HL-60 (cell line): ENCODE results near the gene SNX9.

Experiments used
- DNase-seq, 2 experiments: peaks; one replicate each; pipeline ENCODE4 v3.0.0-alpha.2; 2010 to 2020; ENCODE audit warnings: low read depth in 1 of 2, low spot score in 1 of 2
- H3K27ac ChIP-seq: fragments of 250-450 bp; sonication (Bioruptor Pico); replicated peaks from 2 replicates; pipeline ENCODE4 v1.5.1; 2020; ENCODE audit warnings: mild to moderate bottlenecking, moderate library complexity
- H3K27me3 ChIP-seq: fragments of 250-450 bp; sonication (Bioruptor Pico); 2 replicates; pipeline ENCODE4 v1.5.1; 2021; ENCODE audit warnings: mild to moderate bottlenecking, moderate library complexity; ENCODE audit not compliant: insufficient read depth, poor library complexity, severe bottlenecking
- H3K4me3 ChIP-seq: replicated peaks from 2 replicates; pipeline ENCODE4 v1.5.1; 2011; ENCODE audit warnings: mild to moderate bottlenecking, control low read depth, low read length; ENCODE audit not compliant: insufficient read depth
- GABPA ChIP-seq: IDR thresholded peaks from 2 replicates; pipeline ENCODE4 v1.6.1; 2012; ENCODE audit warnings: low read depth
- POLR2AphosphoS5 ChIP-seq: IDR thresholded peaks from 2 replicates; pipeline ENCODE4 v1.6.1; 2012; ENCODE audit warnings: low read depth
- SPI1 ChIP-seq: IDR thresholded peaks from 2 replicates; pipeline ENCODE4 v1.6.1; 2012; ENCODE audit warnings: low read depth, mild to moderate bottlenecking, borderline replicate concordance
- TF ChIP-seq, protein P1 (sequence below): IDR thresholded peaks from one replicate; pipeline ENCODE4 v1.5.1; 2011; ENCODE audit warnings: low read length, control low read depth, inconsistent platforms; ENCODE audit not compliant: insufficient read depth
- TF ChIP-seq, protein P2 (sequence below): IDR thresholded peaks from 2 replicates; pipeline ENCODE4 v1.6.1; 2012; ENCODE audit warnings: low read depth; ENCODE audit not compliant: insufficient replicate concordance

Gene SNX9

DNA sequence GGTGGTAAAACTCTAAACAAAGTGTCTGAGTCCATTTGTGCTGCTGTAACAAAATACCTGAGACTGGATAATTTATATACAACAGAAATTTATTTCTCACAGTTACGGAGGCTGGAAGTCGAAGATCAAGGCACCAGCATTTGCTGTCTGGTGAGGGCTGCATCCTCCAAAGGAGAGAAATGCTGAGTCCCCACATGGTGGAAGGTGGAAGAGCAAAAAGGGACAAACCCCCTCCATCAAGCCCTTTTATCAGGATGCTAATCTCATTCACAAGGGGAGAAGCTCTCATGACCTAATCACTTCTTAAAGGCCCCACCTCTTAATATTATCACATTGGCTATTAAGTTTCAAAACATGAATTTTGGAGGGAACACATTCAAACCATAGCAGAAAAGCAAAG lies 102.7 kb downstream of the SNX9 start:
- Histone ChIP-seq H3K27me3 (no peaks in the 10 kb centered on the region), H3K27ac (no peak overlapping the region), H3K4me3 (no peak overlapping the region)
- TF ChIP-seq, protein P1, sequence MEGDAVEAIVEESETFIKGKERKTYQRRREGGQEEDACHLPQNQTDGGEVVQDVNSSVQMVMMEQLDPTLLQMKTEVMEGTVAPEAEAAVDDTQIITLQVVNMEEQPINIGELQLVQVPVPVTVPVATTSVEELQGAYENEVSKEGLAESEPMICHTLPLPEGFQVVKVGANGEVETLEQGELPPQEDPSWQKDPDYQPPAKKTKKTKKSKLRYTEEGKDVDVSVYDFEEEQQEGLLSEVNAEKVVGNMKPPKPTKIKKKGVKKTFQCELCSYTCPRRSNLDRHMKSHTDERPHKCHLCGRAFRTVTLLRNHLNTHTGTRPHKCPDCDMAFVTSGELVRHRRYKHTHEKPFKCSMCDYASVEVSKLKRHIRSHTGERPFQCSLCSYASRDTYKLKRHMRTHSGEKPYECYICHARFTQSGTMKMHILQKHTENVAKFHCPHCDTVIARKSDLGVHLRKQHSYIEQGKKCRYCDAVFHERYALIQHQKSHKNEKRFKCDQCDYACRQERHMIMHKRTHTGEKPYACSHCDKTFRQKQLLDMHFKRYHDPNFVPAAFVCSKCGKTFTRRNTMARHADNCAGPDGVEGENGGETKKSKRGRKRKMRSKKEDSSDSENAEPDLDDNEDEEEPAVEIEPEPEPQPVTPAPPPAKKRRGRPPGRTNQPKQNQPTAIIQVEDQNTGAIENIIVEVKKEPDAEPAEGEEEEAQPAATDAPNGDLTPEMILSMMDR: no peak
- TF ChIP-seq SPI1: no peak
- TF ChIP-seq POLR2AphosphoS5: no peak
- TF ChIP-seq, protein P2, sequence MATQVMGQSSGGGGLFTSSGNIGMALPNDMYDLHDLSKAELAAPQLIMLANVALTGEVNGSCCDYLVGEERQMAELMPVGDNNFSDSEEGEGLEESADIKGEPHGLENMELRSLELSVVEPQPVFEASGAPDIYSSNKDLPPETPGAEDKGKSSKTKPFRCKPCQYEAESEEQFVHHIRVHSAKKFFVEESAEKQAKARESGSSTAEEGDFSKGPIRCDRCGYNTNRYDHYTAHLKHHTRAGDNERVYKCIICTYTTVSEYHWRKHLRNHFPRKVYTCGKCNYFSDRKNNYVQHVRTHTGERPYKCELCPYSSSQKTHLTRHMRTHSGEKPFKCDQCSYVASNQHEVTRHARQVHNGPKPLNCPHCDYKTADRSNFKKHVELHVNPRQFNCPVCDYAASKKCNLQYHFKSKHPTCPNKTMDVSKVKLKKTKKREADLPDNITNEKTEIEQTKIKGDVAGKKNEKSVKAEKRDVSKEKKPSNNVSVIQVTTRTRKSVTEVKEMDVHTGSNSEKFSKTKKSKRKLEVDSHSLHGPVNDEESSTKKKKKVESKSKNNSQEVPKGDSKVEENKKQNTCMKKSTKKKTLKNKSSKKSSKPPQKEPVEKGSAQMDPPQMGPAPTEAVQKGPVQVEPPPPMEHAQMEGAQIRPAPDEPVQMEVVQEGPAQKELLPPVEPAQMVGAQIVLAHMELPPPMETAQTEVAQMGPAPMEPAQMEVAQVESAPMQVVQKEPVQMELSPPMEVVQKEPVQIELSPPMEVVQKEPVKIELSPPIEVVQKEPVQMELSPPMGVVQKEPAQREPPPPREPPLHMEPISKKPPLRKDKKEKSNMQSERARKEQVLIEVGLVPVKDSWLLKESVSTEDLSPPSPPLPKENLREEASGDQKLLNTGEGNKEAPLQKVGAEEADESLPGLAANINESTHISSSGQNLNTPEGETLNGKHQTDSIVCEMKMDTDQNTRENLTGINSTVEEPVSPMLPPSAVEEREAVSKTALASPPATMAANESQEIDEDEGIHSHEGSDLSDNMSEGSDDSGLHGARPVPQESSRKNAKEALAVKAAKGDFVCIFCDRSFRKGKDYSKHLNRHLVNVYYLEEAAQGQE: no peak
- no peak for TF ChIP-seq GABPA
- DNase-seq: no peak

DNA sequence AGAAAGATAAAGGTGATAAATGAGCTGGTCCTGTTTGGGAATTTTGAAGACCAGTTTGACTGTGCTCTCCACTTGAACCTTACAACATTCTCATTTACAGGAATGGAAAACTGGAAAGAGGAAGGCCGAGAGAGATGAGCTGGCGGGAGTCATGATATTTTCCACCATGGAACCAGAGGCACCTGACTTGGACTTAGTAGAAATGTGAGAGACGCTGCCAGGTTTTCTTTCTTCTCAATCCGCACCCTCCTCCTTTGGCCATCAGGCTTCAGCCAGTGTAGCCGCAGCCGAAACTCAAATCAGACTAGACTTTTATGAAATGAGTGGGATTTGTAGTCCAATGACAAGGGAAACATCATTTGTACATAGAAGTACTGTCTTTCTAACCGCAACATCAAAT lies 104.0 kb downstream of the SNX9 start:
- H3K27me3 ChIP-seq: no peaks in the 10 kb centered on the region
- TF ChIP-seq, protein P2: no peak
- no peak for TF ChIP-seq POLR2AphosphoS5
- no peak for TF ChIP-seq GABPA
- TF ChIP-seq, protein P1: no peak
- no peak for TF ChIP-seq SPI1
- no peak overlapping the region for H3K27ac ChIP-seq
- no peak overlapping the region for H3K4me3 ChIP-seq
- DNase-seq: no peak

DNA sequence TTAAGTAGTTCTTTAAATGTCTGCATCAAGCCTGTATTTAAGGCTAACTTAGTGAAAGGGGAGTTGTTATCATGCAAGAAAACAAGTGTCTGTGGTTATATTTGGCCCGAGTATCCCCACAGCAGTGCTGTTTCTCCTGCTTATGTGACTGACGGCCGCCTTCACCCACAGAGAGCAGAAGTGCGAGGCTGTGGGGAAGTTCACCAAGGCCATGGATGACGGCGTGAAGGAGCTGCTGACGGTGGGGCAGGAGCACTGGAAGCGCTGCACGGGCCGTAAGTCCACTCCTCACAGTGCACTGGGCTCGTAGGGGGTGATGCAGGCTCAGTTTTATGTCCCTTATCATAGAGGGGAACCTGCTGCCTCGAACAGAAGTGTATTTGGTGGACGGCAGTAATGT lies 105.4 kb downstream of the SNX9 start:
- H3K27ac ChIP-seq: no peak overlapping the region

More for the DNA sequence above, 105.4 kb downstream of the SNX9 start:
- Histone ChIP-seq H3K27me3 (no peaks in the 10 kb centered on the region), H3K4me3 (no peak overlapping the region)
- peak in 1 of 2 experiments; percentile 15 for DNase-seq
- TF ChIP-seq, protein P2: no peak
- peak; percentile 52; the same call in 1 of the 2 replicates for TF ChIP-seq SPI1
- no peak for TF ChIP-seq POLR2AphosphoS5
